Neural progenitor cell (in vitro differentiated cells): ENCODE measurements around the gene DOCK3. TPM values are rescaled to one million over a fixed set of nuclear protein-coding genes. Genes with fewer than 3 reads are reported as not detected.

Experiments used
- DNase-seq: peaks from one replicate; pipeline ENCODE4 v3.0.0-alpha.2; 2016; ENCODE audit warnings: low spot score
- H2AFZ ChIP-seq: fragments of 200-600 bp; sonication (generic); replicated peaks from 2 replicates; pipeline ENCODE4 v1.6.1; 2016; ENCODE audit warnings: antibody characterized with exemption
- H3F3A ChIP-seq: fragments of 200-600 bp; sonication (generic); 2 replicates; pipeline ENCODE4 v1.6.1; 2016; ENCODE audit warnings: antibody characterized with exemption, low read depth
- H3K27ac ChIP-seq: fragments of 200-600 bp; sonication (generic); 2 replicates; pipeline ENCODE4 v1.5.1; 2016; ENCODE audit warnings: mild to moderate bottlenecking
- H3K27me3 ChIP-seq: fragments of 200-600 bp; sonication (generic); 2 replicates; pipeline ENCODE4 v1.6.1; 2016; ENCODE audit warnings: mild to moderate bottlenecking, moderate library complexity
- H3K36me3 ChIP-seq: fragments of 200-600 bp; sonication (generic); 2 replicates; pipeline ENCODE4 v1.5.1; 2016
- H3K4me1 ChIP-seq: fragments of 200-600 bp; sonication (generic); 2 replicates; pipeline ENCODE4 v1.6.1; 2016; ENCODE audit warnings: mixed run types
- H3K4me2 ChIP-seq: fragments of 200-600 bp; sonication (generic); 2 replicates; pipeline ENCODE4 v1.6.1; 2016
- H3K4me3 ChIP-seq: fragments of 200-600 bp; sonication (generic); 2 replicates; pipeline ENCODE4 v1.5.1; 2016
- H3K79me2 ChIP-seq: fragments of 200-600 bp; sonication (generic); 2 replicates; pipeline ENCODE4 v1.6.1; 2016; ENCODE audit warnings: low read depth
- H3K9ac ChIP-seq: fragments of 200-600 bp; sonication (generic); 2 replicates; pipeline ENCODE4 v1.6.1; 2016
- H3K9me3 ChIP-seq: fragments of 200-600 bp; sonication (generic); 2 replicates; pipeline ENCODE4 v1.5.1; 2016; ENCODE audit warnings: low read depth
- H4K20me1 ChIP-seq: fragments of 200-600 bp; sonication (generic); 2 replicates; pipeline ENCODE4 v1.6.1; 2016; ENCODE audit warnings: low read depth
- H3K27ac Mint-ChIP-seq: 3 replicates; pipeline ENCODE4 v1.8.0; 2021; ENCODE audit warnings: mixed read lengths
- H3K27me3 Mint-ChIP-seq: 2 replicates; pipeline ENCODE4 v1.8.0; 2022; ENCODE audit warnings: low read depth, mild to moderate bottlenecking, inconsistent platforms, moderate library complexity, mixed read lengths; ENCODE audit not compliant: insufficient read depth
- H3K36me3 Mint-ChIP-seq: 3 replicates; pipeline ENCODE4 v1.8.0; 2021; ENCODE audit warnings: mixed read lengths
- H3K4me1 Mint-ChIP-seq: 3 replicates; pipeline ENCODE4 v1.8.0; 2021; ENCODE audit warnings: mixed read lengths
- H3K4me3 Mint-ChIP-seq: 3 replicates; pipeline ENCODE4 v1.8.0; 2021; ENCODE audit warnings: mild to moderate bottlenecking, moderate library complexity, mixed read lengths
- H3K9me3 Mint-ChIP-seq: 3 replicates; pipeline ENCODE4 v1.8.0; 2020; ENCODE audit warnings: mixed read lengths
- CTCF ChIP-seq: fragments of 200-600 bp; sonication (generic); IDR thresholded peaks from 2 replicates; pipeline ENCODE4 v1.5.1; 2017; ENCODE audit warnings: antibody characterized with exemption, mild to moderate bottlenecking
- EZH2 ChIP-seq: fragments of 200-600 bp; sonication (generic); IDR thresholded peaks from 2 replicates; pipeline ENCODE4 v1.6.1; 2017; ENCODE audit warnings: antibody characterized with exemption, mild to moderate bottlenecking, moderate library complexity
- EZH2phosphoT487 ChIP-seq: fragments of 200-600 bp; sonication (generic); IDR thresholded peaks from 2 replicates; pipeline ENCODE4 v1.6.1; 2017; ENCODE audit warnings: antibody characterized with exemption
- total RNA-seq: library from RNA; depleted of rRNA; stranded (reverse); fragments of >200 nt; gene quantifications from 2 replicates; pipeline ENCODE4 v1.2.3, GENCODE V29; 2015; ENCODE audit warnings: low replicate concordance

DOCK3 gene
- total RNA-seq, 1 donor from 2014 or later, result 10.7 TPM

- Histone ChIP-seq H3K79me2 (no peaks in the 10 kb centered on the region), H2AFZ (no peak overlapping the region), H3K36me3 (no peaks in the 10 kb centered on the region), H3K27ac (no peak overlapping the region), H4K20me1 (peaks cover 13% of the 10 kb centered on the region), H3K9ac (no peak overlapping the region), H3K4me1 (no peaks in the 10 kb centered on the region), H3K4me3 (no peak overlapping the region), H3K9me3 (no peaks in the 10 kb centered on the region), H3K27me3 (no peaks in the 10 kb centered on the region), H3K4me2 (no peak overlapping the region), H3F3A (no peaks in the 10 kb centered on the region)
- no peak overlapping the region for H3K27ac Mint-ChIP-seq
- peaks cover 19% of the 10 kb centered on the region for H3K4me1 Mint-ChIP-seq
- H3K27me3 Mint-ChIP-seq, result peaks cover 9% of the 10 kb centered on the region
- H3K36me3 Mint-ChIP-seq, result peaks cover 6% of the 10 kb centered on the region
- H3K9me3 Mint-ChIP-seq, result no peaks in the 10 kb centered on the region
- no peak for DNase-seq
- TF ChIP-seq EZH2 (no peak), EZH2phosphoT487 (no peak), CTCF (no peak)
- no peak overlapping the region for H3K4me3 Mint-ChIP-seq
These were observed 35.7 kb upstream of the DOCK3 start for GRCh38 chr3:50639055-50639494.

- H3K4me3 ChIP-seq, result no peak overlapping the region
- H3K4me1 ChIP-seq, result no peaks in the 10 kb centered on the region
- no peaks in the 10 kb centered on the region for H3K79me2 ChIP-seq
- no peaks in the 10 kb centered on the region for H3K9me3 ChIP-seq
- H3K27ac ChIP-seq, result no peak overlapping the region
- H4K20me1 ChIP-seq, result peaks cover 13% of the 10 kb centered on the region
- H3K27ac Mint-ChIP-seq, result no peak overlapping the region
- peaks cover 12% of the 10 kb centered on the region for H3K36me3 Mint-ChIP-seq
- no peak overlapping the region for H2AFZ ChIP-seq
- H3K36me3 ChIP-seq, result no peaks in the 10 kb centered on the region
- H3K9me3 Mint-ChIP-seq, result no peaks in the 10 kb centered on the region
- H3K4me2 ChIP-seq, result no peak overlapping the region
- no peak overlapping the region for H3K4me3 Mint-ChIP-seq
- no peaks in the 10 kb centered on the region for H3K27me3 ChIP-seq
- DNase-seq, result no peak
- H3K27me3 Mint-ChIP-seq, result peaks cover 11% of the 10 kb centered on the region
- H3K4me1 Mint-ChIP-seq, result peaks cover 12% of the 10 kb centered on the region
- H3K9ac ChIP-seq, result no peak overlapping the region
- no peaks in the 10 kb centered on the region for H3F3A ChIP-seq
- TF ChIP-seq CTCF (no peak), EZH2phosphoT487 (no peak), EZH2 (no peak)
These were observed 32.3 kb upstream of the DOCK3 start for GRCh38 chr3:50642382-50642781.

GRCh38 chr3:50644561-50644960 lies 30.2 kb upstream of the DOCK3 start:
- no peaks in the 10 kb centered on the region for H3K4me1 ChIP-seq
- no peaks in the 10 kb centered on the region for H3K79me2 ChIP-seq
- no peak for DNase-seq
- H3K36me3 ChIP-seq, result no peaks in the 10 kb centered on the region
- Mint-ChIP-seq H3K27me3 (peaks cover 9% of the 10 kb centered on the region), H3K4me3 (no peak overlapping the region), H3K9me3 (no peaks in the 10 kb centered on the region), H3K36me3 (peaks cover 12% of the 10 kb centered on the region), H3K27ac (no peak overlapping the region), H3K4me1 (peaks cover 14% of the 10 kb centered on the region)
- H3K27ac ChIP-seq, result no peak overlapping the region
- no peaks in the 10 kb centered on the region for H4K20me1 ChIP-seq
- no peak overlapping the region for H3K4me2 ChIP-seq
- H3K4me3 ChIP-seq, result no peak overlapping the region
- no peaks in the 10 kb centered on the region for H3K27me3 ChIP-seq
- TF ChIP-seq CTCF (no peak), EZH2 (no peak), EZH2phosphoT487 (no peak)
- H3K9ac ChIP-seq, result no peak overlapping the region
- no peak overlapping the region for H2AFZ ChIP-seq
- no peaks in the 10 kb centered on the region for H3K9me3 ChIP-seq
- H3F3A ChIP-seq, result no peaks in the 10 kb centered on the region
